Neural cell (in vitro differentiated cells): ENCODE measurements around the gene CD300LG.

Experiments
- EP300 ChIP-seq: fragments of 450-650 bp; conservative IDR thresholded peaks from 2 replicates; pipeline ENCODE4 v1.6.1; 2014; ENCODE audit warnings: antibody characterized with exemption, mild to moderate bottlenecking, moderate library complexity; ENCODE audit not compliant: poor library complexity, severe bottlenecking
- EZH2 ChIP-seq: fragments of 200-600, 300-800 bp; shearing (Covaris generic), sonication (generic); IDR thresholded peaks from 2 replicates; pipeline ENCODE4 v1.6.1; 2014; ENCODE audit warnings: antibody characterized with exemption, low read length, borderline replicate concordance, mild to moderate bottlenecking; ENCODE audit not compliant: insufficient read depth, poor library complexity, severe bottlenecking
- POLR2AphosphoS5 ChIP-seq: IDR thresholded peaks from 2 replicates; pipeline ENCODE4 v1.6.1; 2012
- SMC3 ChIP-seq: fragments of 450-650 bp; conservative IDR thresholded peaks from 2 replicates; pipeline ENCODE4 v1.6.1; 2014; ENCODE audit warnings: antibody characterized with exemption, mild to moderate bottlenecking, moderate library complexity; ENCODE audit not compliant: poor library complexity
- TF ChIP-seq, protein P1 (sequence below): fragments of 450-650 bp; IDR thresholded peaks from 2 replicates; pipeline ENCODE4 v1.5.1; 2014; ENCODE audit warnings: antibody characterized with exemption, mild to moderate bottlenecking, moderate library complexity; ENCODE audit not compliant: poor library complexity, severe bottlenecking

DNA sequence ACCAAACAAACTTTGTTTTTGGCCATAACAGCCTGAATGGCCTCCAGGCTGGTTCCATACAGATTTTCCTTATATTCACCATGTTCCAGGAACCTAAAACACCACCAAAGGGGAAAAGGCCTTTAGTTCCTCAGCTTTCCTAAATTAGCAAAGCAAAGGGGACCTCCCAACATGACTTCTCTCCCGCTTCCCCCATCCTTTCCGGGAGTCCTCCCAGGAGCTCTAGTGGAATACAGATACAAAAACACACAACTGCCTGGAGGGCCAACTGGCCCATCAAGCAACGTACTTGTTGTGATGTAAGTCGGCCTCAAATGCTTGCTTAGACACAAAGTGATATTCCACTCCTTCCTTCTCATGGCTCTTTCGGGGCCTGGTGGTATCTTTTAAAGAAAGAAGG lies 36.2 kb upstream of the CD300LG start:
- TF ChIP-seq, protein P1, sequence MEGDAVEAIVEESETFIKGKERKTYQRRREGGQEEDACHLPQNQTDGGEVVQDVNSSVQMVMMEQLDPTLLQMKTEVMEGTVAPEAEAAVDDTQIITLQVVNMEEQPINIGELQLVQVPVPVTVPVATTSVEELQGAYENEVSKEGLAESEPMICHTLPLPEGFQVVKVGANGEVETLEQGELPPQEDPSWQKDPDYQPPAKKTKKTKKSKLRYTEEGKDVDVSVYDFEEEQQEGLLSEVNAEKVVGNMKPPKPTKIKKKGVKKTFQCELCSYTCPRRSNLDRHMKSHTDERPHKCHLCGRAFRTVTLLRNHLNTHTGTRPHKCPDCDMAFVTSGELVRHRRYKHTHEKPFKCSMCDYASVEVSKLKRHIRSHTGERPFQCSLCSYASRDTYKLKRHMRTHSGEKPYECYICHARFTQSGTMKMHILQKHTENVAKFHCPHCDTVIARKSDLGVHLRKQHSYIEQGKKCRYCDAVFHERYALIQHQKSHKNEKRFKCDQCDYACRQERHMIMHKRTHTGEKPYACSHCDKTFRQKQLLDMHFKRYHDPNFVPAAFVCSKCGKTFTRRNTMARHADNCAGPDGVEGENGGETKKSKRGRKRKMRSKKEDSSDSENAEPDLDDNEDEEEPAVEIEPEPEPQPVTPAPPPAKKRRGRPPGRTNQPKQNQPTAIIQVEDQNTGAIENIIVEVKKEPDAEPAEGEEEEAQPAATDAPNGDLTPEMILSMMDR: no peak
- TF ChIP-seq EP300 (no peak), EZH2 (no peak), POLR2AphosphoS5 (no peak), SMC3 (no peak)
